ENCODE measurements around the gene SLC6A3.

GRCh38 chr5:1431021-1431811 is 14.0 kb downstream of the SLC6A3 start:
- no peak for TF ChIP-seq CTCF (IDR thresholded peaks at IDR 0.05)
- TF ChIP-seq TCF7L2 (IDR thresholded peaks at IDR 0.05; ENCODE audit: low read depth, low read length): no peak
- TF ChIP-seq POLR2AphosphoS5 (IDR thresholded peaks at IDR 0.05; ENCODE audit: low read depth, low read length): no peak

Measured in Panc1 (cell line).